Measurements from ENCODE around the gene NCOA7.
"Not testable (repeated sequence)": the region's sequence is repeated elsewhere in the genome, so short reads cannot be mapped to it uniquely, and the experiment has no call there.

The NCOA7 gene

GRCh38 chr6:125954735-125955339 lies 164.1 kb downstream of the NCOA7 start:
- no peak for DNase-seq

- no peak for DNase-seq
Observed at GRCh38 chr6:125955973-125956372, 165.2 kb downstream of the NCOA7 start.

- peak; percentile 95 for DNase-seq
Observed at GRCh38 chr6:125956506-125957390, 166.0 kb downstream of the NCOA7 start, which contains the start of gene HINT3. Gene HINT3 (plus strand): TSS chr6:125956770. CDS start chr6:125956978, 208 bp downstream.

- DNase-seq = no peak
Observed at GRCh38 chr6:125957391-125957693, 166.6 kb downstream of the NCOA7 start.

- DNase-seq = no peak
Observed at GRCh38 chr6:125957845-125958244, 167.1 kb downstream of the NCOA7 start.

- no peak for DNase-seq
Observed at GRCh38 chr6:125959041-125959440, 168.3 kb downstream of the NCOA7 start.

GRCh38 chr6:125961117-125961516 lies 170.4 kb downstream of the NCOA7 start:
- DNase-seq = no peak

GRCh38 chr6:125962900-125963497 lies 172.2 kb downstream of the NCOA7 start:
- DNase-seq = no peak

- DNase-seq = no peak
Observed at GRCh38 chr6:125963817-125964216, 173.1 kb downstream of the NCOA7 start.

GRCh38 chr6:125966569-125966968 lies 175.8 kb downstream of the NCOA7 start:
- no peak for DNase-seq

GRCh38 chr6:125968493-125968892 lies 177.7 kb downstream of the NCOA7 start:
- DNase-seq = no peak

- DNase-seq = no peak
Observed at GRCh38 chr6:125970760-125971159, 180.0 kb downstream of the NCOA7 start.

GRCh38 chr6:125972478-125972877 lies 181.7 kb downstream of the NCOA7 start:
- not testable (repeated sequence) for DNase-seq

- DNase-seq = no peak
Observed at GRCh38 chr6:125974214-125974866, 183.6 kb downstream of the NCOA7 start.

GRCh38 chr6:125979101-125979500 lies 188.3 kb downstream of the NCOA7 start:
- no peak for DNase-seq

Measured in NK-92 treated with Interleukin-12 subunit alpha and Interleukin-12 subunit beta, amount 100 ng/mL, for 24 hours (cell line).